ENCODE measurements around the gene NAP1L4.

Gene NAP1L4

GRCh38 chr11:2977113-2977512, 15.0 kb downstream of the NAP1L4 start:
- H3K4me3 ChIP-seq (ENCODE audit: control insufficient read depth, low read depth, low read length) = no peak overlapping the region
- DNase-seq (ENCODE audit: low read depth) = no peak

DNA sequence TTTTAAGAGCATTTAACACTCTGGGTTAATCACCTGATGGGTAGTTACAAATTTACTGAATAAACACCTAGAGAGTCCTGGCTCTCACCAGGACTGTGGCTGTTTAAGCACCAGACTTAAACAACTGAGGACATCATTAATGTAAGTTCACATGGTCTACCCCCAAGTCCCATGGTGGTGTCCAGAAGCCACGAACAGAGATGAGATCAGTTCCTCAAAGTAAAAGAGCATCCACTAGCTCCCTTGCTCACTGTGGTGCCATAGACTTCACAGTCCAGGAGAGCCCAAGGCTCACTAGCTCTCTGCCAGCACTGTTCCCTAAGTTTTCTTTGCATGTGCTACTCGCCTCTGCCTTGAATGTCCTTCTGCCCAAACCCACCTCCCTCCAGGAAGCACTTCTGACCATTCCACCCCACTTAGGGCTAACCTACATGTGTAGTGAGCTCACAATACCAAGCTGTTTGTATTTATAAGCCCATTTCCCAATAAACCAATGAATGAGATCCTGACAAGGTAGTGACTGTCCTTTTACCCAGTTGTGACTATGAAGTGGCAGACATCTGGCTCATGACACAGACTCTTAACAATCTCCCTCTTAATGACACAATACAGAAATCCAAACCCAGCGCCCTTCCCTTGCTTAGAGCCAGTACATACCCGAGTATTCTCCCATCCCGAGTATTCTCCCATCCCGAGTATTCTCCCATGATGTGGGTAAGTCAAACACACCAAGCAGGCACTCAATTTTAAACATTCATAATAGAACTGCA, 15.7 kb downstream of the NAP1L4 start:
- TF ChIP-seq CTCF (conservative IDR thresholded peaks at IDR 0.05; ENCODE audit: control insufficient read depth, insufficient read depth, low read depth, low read length) = no peak
- no peak overlapping the region for H3K4me3 ChIP-seq (ENCODE audit: control insufficient read depth, low read depth, low read length)
- no peak for DNase-seq (ENCODE audit: low read depth)

More at GRCh38 chr11:2977113-2977512, 15.0 kb downstream of the NAP1L4 start:
- TF ChIP-seq CTCF (conservative IDR thresholded peaks at IDR 0.05; ENCODE audit: control insufficient read depth, insufficient read depth, low read depth, low read length) = no peak

DNA sequence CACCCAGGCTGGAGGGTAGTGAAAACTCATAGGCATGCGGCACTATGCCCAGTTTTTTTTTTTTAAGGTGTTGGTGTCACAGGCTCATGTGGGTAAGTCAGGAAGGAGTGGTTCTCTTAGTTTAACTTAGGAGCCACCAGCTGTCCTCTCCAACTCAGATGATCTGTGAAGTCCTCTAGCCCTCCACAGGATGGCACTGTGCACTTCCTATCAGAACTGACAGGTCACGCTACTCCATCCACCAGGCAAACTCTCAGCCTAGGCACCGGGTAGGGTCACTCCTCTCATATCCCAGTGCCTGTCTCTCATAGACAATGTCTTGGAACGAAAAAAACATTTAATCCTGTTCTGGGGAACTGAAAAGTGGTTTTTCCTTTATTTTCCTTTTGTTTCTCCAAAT, 16.5 kb downstream of the NAP1L4 start:
- H3K4me3 ChIP-seq (ENCODE audit: control insufficient read depth, low read depth, low read length) = no peak overlapping the region
- TF ChIP-seq CTCF (conservative IDR thresholded peaks at IDR 0.05; ENCODE audit: control insufficient read depth, insufficient read depth, low read depth, low read length) = peak; percentile 55
- peak; percentile 60 for DNase-seq (ENCODE audit: low read depth)

DNA sequence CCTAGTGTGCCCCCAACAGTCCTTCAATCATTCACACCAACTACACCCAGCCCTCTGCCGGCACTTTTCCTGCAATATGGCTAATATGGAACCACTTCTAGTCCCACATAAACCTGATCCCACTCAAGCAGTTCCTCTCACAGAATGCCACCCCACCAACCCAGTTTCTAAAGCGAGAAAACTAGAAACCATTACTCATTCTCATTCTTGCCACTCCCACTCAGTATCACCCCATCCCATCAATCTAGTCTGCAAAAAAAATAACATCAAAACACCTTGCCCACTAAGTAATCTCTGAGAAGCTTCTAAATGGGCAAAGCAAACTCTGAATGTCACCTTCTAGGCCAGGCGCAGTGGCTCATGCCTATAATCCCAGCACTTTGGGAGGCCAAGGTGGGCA, 17.9 kb downstream of the NAP1L4 start:
- TF ChIP-seq CTCF (conservative IDR thresholded peaks at IDR 0.05; ENCODE audit: control insufficient read depth, insufficient read depth, low read depth, low read length) = no peak
- no peak overlapping the region for H3K4me3 ChIP-seq (ENCODE audit: control insufficient read depth, low read depth, low read length)

DNA sequence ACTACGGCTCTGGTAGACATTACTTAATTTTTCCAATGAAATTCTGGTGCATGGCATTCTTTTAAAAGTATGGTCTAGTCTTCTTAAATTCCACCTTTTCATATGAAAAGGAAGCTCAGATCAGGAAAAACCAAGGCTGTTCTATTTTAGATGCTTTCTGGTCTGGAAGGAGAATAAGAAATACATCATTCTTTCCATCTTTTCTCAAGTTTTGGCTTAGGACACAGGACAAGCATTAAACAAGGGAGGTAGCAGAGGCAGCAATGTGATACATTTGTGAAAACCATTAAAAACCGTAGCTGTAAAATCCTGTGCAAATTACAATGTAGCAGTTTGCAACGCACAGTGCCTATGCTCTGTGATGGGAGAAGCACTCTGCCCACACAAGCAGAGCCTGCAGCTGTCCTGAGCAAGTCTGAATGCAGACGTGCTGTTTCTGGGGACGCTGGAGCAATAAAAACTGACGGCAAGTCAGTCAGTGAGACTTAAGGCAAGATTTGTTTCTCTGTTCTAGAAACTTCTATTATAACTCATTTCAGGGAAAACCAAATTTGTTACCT, 23.7 kb downstream of the NAP1L4 start:
- no peak for TF ChIP-seq CTCF (conservative IDR thresholded peaks at IDR 0.05; ENCODE audit: control insufficient read depth, insufficient read depth, low read depth, low read length)
- no peak for DNase-seq (ENCODE audit: low read depth)
- H3K4me3 ChIP-seq (ENCODE audit: control insufficient read depth, low read depth, low read length) = no peak overlapping the region

More for the DNA sequence above, 17.9 kb downstream of the NAP1L4 start:
- no peak for DNase-seq (ENCODE audit: low read depth)

GRCh38 chr11:2964782-2965181, 27.3 kb downstream of the NAP1L4 start:
- no peak for DNase-seq (ENCODE audit: low read depth)
- no peak for TF ChIP-seq CTCF (conservative IDR thresholded peaks at IDR 0.05; ENCODE audit: control insufficient read depth, insufficient read depth, low read depth, low read length)
- H3K4me3 ChIP-seq (ENCODE audit: control insufficient read depth, low read depth, low read length) = no peak overlapping the region

All from fibroblast of mammary gland (primary cell).